Mammary epithelial cell (primary cell): ENCODE measurements around the gene MS4A15.

Experiments used
- EZH2 ChIP-seq: IDR thresholded peaks from 2 replicates; pipeline ENCODE4 v1.6.1; 2012; ENCODE audit warnings: low read length, inconsistent platforms, borderline replicate concordance
- TF ChIP-seq, protein P1 (sequence below), 2 donors: IDR thresholded peaks in 1 of 2; conservative IDR thresholded peaks in 1 of 2; 2 replicates each; pipeline ENCODE4 v1.5.1; 2011 to 2012; ENCODE audit warnings: inconsistent platforms in 2 of 2, low read length in 2 of 2, mild to moderate bottlenecking in 2 of 2, control low read depth in 1 of 2, low read depth in 1 of 2; ENCODE audit not compliant: insufficient read depth in 1 of 2; ENCODE audit errors: extremely low read depth in 1 of 2

- TF ChIP-seq, protein P1, sequence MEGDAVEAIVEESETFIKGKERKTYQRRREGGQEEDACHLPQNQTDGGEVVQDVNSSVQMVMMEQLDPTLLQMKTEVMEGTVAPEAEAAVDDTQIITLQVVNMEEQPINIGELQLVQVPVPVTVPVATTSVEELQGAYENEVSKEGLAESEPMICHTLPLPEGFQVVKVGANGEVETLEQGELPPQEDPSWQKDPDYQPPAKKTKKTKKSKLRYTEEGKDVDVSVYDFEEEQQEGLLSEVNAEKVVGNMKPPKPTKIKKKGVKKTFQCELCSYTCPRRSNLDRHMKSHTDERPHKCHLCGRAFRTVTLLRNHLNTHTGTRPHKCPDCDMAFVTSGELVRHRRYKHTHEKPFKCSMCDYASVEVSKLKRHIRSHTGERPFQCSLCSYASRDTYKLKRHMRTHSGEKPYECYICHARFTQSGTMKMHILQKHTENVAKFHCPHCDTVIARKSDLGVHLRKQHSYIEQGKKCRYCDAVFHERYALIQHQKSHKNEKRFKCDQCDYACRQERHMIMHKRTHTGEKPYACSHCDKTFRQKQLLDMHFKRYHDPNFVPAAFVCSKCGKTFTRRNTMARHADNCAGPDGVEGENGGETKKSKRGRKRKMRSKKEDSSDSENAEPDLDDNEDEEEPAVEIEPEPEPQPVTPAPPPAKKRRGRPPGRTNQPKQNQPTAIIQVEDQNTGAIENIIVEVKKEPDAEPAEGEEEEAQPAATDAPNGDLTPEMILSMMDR (conservative IDR thresholded peaks at IDR 0.05 in 1 of 2, IDR thresholded peaks at IDR 0.05 in 1 of 2; ENCODE audit: extremely low read depth in 1 of 2, insufficient read depth in 1 of 2, low read depth in 1 of 2, low read length in 2 of 2), result no peak
- TF ChIP-seq EZH2, result no peak
Observed at GRCh38 chr11:60757231-60757800, 649 bp downstream of the MS4A15 start.
